ENCODE measurements around the gene PIK3CD.
"Not testable (repeated sequence)": the region's sequence is repeated elsewhere in the genome, so short reads cannot be mapped to it uniquely, and the experiment has no call there.

Gene PIK3CD

GRCh38 chr1:9690440-9691107 lies 39.0 kb downstream of the PIK3CD start:
- no peak for DNase-seq

GRCh38 chr1:9691108-9691445 lies 39.5 kb downstream of the PIK3CD start:
- DNase-seq, result no peak

- no peak for DNase-seq
These were observed 40.2 kb downstream of the PIK3CD start for GRCh38 chr1:9691691-9692090.

- DNase-seq, result no peak
These were observed 45.3 kb downstream of the PIK3CD start for GRCh38 chr1:9696793-9697192.

GRCh38 chr1:9699361-9699760 lies 47.8 kb downstream of the PIK3CD start:
- no peak for DNase-seq

- DNase-seq, result no peak
These were observed 48.8 kb downstream of the PIK3CD start for GRCh38 chr1:9700340-9700739.

GRCh38 chr1:9701665-9702064 lies 50.1 kb downstream of the PIK3CD start:
- no peak for DNase-seq

GRCh38 chr1:9703165-9703509 lies 51.6 kb downstream of the PIK3CD start:
- no peak for DNase-seq

GRCh38 chr1:9703681-9704080 lies 52.1 kb downstream of the PIK3CD start:
- no peak for DNase-seq

GRCh38 chr1:9705337-9706093 lies 54.0 kb downstream of the PIK3CD start:
- DNase-seq, result no peak

GRCh38 chr1:9706178-9706577 lies 54.6 kb downstream of the PIK3CD start:
- no peak for DNase-seq

- no peak for DNase-seq
These were observed 58.5 kb downstream of the PIK3CD start for GRCh38 chr1:9710037-9710436.

GRCh38 chr1:9711466-9712020 lies 60.0 kb downstream of the PIK3CD start:
- DNase-seq, result no peak

GRCh38 chr1:9712767-9713166 lies 61.2 kb downstream of the PIK3CD start:
- not testable (repeated sequence) for DNase-seq

- DNase-seq, result no peak
These were observed 62.8 kb downstream of the PIK3CD start for GRCh38 chr1:9714257-9714718.

GRCh38 chr1:9715536-9716226 lies 64.2 kb downstream of the PIK3CD start:
- DNase-seq, result no peak

GRCh38 chr1:9716404-9717192 lies 65.1 kb downstream of the PIK3CD start:
- DNase-seq, result no peak

GRCh38 chr1:9717193-9718005 lies 65.9 kb downstream of the PIK3CD start:
- no peak for DNase-seq

GRCh38 chr1:9718006-9718680 lies 66.6 kb downstream of the PIK3CD start:
- DNase-seq, result no peak

GRCh38 chr1:9719978-9720722 lies 68.6 kb downstream of the PIK3CD start:
- DNase-seq, result no peak

Data from NCI-H2081 treated with DMSO at 0.1 percent for 48 hours (cell line).